GM12873 (cell line): ENCODE results near the gene ARG1.

Experiments used
- CTCF ChIP-seq: IDR thresholded peaks from 2 replicates; pipeline ENCODE4 v1.5.1; 2012; ENCODE audit warnings: low read depth, mild to moderate bottlenecking, moderate library complexity, low read length, control low read depth; ENCODE audit not compliant: insufficient read depth; ENCODE audit errors: missing control alignments

The ARG1 gene

DNA sequence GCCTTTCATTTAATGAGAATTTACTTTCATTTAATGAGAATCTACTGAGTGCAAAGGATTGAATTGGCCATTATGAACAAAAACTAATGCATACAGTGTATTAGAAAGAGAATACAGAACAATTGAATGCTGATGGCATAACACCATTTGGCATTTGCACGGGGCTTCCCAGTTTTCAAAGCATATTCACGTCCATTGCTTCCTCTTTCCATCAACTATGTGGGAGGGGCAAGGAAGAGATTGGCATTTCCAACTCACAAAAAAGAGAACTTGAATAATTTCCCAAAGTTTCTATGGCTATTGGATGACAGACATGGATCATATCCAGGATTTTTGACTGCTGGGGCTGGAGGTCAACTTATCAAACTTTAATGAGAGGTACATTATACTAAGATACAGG lies 23.2 kb upstream of the ARG1 start:
- TF ChIP-seq CTCF: no peak

DNA sequence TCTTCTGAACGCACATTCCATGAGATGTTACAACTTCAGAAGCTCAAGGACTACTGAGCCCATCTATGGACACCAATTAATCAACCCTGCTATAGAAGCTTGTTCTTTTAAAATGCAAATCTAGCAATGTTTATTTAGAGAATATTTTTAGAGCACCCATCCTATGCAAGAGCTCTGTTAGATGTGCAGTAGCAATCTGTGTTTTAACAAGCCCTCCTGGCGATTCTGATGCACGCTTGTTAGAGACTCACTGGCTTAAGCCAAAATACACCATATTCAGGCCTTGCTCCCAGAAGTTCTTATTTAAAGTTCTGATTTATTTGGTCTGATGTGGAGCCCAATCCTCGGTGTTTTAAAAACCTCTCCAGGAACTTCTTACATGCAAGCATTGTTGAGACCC lies 21.1 kb upstream of the ARG1 start:
- TF ChIP-seq CTCF: no peak

DNA sequence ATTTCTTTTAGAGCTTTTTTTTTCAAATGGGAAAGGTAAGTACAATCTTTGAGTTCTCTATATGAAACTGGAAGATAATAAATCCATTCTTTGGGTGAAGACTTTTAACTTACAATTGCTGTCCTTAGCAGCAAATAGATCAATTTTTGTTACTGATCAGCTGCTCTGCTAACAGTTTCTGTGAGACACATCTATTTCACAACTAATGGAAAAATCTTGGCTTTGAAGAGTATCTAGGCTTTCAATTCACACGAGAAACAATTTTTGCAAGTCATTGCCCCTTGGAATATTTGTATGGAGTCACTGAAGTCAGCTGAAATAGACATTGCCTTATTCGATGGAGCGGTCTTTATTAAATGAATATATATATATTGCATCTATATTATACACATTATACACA lies 20.5 kb upstream of the ARG1 start:
- no peak for TF ChIP-seq CTCF

- TF ChIP-seq CTCF: no peak
Measured at GRCh38 chr6:131555992-131556391, 17.0 kb upstream of the ARG1 start.

GRCh38 chr6:131558922-131559321 lies 14.1 kb upstream of the ARG1 start:
- no peak for TF ChIP-seq CTCF

GRCh38 chr6:131561925-131562707 lies 10.9 kb upstream of the ARG1 start:
- no peak for TF ChIP-seq CTCF

GRCh38 chr6:131565056-131565455 lies 8.0 kb upstream of the ARG1 start:
- TF ChIP-seq CTCF: no peak

- no peak for TF ChIP-seq CTCF
Measured at GRCh38 chr6:131568726-131569125, 4.3 kb upstream of the ARG1 start.
